ENCODE data around the gene CCIN. TPM values are rescaled to one million over a fixed set of nuclear protein-coding genes. Genes with fewer than 3 reads are reported as not detected.

CCIN gene
- total RNA-seq, 4 donors from 2014 or later, result 0.65 to 2.5 (median 0.95) TPM; not detected in 1

- DNase-seq (ENCODE audit: low spot score), result no peak
- no peak for TF ChIP-seq CTCF (IDR thresholded peaks at IDR 0.05)
- no peak for ATAC-seq (ENCODE audit: low FRiP score)
These were observed 28.8 kb upstream of the CCIN start for GRCh38 chr9:36140086-36141084.

GRCh38 chr9:36141288-36141687, 27.9 kb upstream of the CCIN start:
- ATAC-seq (ENCODE audit: low FRiP score) (no peak), DNase-seq (ENCODE audit: low spot score) (no peak)
- no peak for TF ChIP-seq CTCF (IDR thresholded peaks at IDR 0.05)

GRCh38 chr9:36141761-36142160, 27.4 kb upstream of the CCIN start:
- TF ChIP-seq CTCF (IDR thresholded peaks at IDR 0.05), result no peak
- DNase-seq (ENCODE audit: low spot score) (no peak), ATAC-seq (ENCODE audit: low FRiP score) (no peak)

- DNase-seq (ENCODE audit: low spot score), result no peak
- ATAC-seq (ENCODE audit: low FRiP score), result peak; percentile 28
- TF ChIP-seq CTCF (IDR thresholded peaks at IDR 0.05), result no peak
These were observed 26.5 kb upstream of the CCIN start for GRCh38 chr9:36142510-36143244.

GRCh38 chr9:36143245-36143641, 25.9 kb upstream of the CCIN start:
- ATAC-seq (ENCODE audit: low FRiP score), result no peak
- no peak for TF ChIP-seq CTCF (IDR thresholded peaks at IDR 0.05)
- no peak for DNase-seq (ENCODE audit: low spot score)

- ATAC-seq (ENCODE audit: low FRiP score), result no peak
- TF ChIP-seq CTCF (IDR thresholded peaks at IDR 0.05), result no peak
These were observed 24.6 kb upstream of the CCIN start for GRCh38 chr9:36144309-36145232.

More at GRCh38 chr9:36144309-36145232, 24.6 kb upstream of the CCIN start:
- no peak for DNase-seq (ENCODE audit: low spot score)
